Measurements from ENCODE around the gene A3GALT2. TPM values are rescaled to one million over a fixed set of nuclear protein-coding genes. Genes with fewer than 3 reads are reported as not detected.

Gene A3GALT2
- polyA plus RNA-seq, 3 donors, result not detected

DNA sequence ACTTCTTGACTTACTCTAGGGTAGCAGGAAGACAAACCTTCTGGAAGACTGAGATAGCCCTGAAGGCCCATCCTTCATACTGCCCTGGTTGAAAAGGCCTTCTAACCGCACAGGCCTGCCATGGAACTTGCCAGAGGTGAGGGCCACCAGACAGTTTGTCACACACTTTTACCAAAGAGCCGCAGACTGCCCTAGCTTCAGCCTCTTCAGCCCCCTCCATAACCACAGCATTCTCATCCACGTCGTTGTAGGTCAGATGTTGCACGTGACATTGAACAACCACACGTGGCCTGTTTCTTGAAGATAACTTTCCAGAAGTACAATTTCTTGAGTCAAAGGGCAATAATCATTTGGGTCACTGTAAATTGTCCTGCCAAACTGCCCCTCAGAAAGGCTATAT is 45.7 kb downstream of the A3GALT2 start:
- no peak for DNase-seq (ENCODE audit: low read depth in 3 of 3, low spot score in 2 of 3)

DNA sequence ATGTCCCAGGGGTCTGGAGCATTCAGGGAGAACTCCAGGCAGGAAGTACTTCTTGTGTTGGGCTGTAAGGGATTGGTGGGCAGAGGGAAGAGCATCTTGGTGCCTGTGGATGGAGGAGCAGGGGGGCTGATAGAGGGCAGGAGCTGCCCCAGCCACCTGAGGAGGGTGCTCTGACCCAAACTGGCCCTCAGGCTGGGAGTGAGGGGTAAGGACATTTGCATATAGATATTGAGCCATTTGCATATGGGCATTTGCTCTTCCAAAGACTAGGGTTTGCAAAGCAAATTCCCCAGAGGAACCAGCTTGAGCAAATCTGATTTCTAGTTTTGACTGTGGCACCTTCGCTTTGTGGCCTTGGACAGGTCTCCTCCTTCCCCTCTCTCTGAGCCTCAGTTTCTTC is 46.5 kb downstream of the A3GALT2 start:
- DNase-seq (ENCODE audit: low read depth in 3 of 3, low spot score in 2 of 3), result no peak

DNA sequence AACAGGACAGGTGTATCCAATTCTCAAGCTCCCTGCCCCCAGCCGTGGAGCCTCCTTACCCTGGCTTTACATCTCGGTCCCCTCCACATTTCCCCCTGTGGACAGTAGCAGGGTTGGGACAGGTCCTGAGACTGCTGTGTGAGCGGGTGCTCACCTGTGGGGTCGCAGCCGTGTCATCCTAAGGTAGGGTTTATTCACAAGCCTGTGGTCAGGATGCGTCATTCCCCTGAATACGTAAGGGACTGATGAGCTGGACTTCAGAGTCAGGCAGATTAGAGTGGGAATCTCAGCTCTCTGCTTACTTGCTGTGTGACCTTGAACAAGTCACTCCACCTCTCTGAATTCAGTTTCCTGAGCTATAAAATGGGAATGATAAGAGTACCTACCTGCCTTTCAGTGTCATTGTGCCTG is 46.9 kb downstream of the A3GALT2 start:
- no peak for DNase-seq (ENCODE audit: low read depth in 3 of 3, low spot score in 2 of 3)

GRCh38 chr1:33273406-33273805 is 47.5 kb downstream of the A3GALT2 start:
- DNase-seq (ENCODE audit: low read depth in 3 of 3, low spot score in 2 of 3), result no peak

DNA sequence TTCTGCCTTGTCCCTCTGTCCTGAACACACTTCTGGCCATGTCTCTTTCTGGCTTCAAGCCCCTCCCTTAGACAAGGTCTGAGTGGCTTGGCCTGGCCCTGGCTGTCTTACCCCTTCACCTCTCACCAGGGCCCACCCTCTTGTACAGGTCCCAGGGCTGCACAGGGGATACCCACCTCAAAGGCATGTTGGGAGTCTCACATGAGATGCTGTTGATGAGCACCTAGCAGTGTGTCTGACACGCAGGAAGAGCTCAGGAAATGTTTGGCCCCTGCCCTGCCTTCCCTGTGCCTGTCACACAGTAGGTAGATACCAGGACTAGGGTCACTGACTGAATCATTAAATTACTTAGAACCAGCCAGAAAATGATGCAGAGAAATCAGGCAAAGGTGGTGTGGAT is 48.0 kb downstream of the A3GALT2 start:
- no peak for DNase-seq (ENCODE audit: low read depth in 3 of 3, low spot score in 2 of 3)

- no peak for DNase-seq (ENCODE audit: low read depth in 3 of 3, low spot score in 2 of 3)
These were observed 48.4 kb downstream of the A3GALT2 start for GRCh38 chr1:33272509-33272908.

DNA sequence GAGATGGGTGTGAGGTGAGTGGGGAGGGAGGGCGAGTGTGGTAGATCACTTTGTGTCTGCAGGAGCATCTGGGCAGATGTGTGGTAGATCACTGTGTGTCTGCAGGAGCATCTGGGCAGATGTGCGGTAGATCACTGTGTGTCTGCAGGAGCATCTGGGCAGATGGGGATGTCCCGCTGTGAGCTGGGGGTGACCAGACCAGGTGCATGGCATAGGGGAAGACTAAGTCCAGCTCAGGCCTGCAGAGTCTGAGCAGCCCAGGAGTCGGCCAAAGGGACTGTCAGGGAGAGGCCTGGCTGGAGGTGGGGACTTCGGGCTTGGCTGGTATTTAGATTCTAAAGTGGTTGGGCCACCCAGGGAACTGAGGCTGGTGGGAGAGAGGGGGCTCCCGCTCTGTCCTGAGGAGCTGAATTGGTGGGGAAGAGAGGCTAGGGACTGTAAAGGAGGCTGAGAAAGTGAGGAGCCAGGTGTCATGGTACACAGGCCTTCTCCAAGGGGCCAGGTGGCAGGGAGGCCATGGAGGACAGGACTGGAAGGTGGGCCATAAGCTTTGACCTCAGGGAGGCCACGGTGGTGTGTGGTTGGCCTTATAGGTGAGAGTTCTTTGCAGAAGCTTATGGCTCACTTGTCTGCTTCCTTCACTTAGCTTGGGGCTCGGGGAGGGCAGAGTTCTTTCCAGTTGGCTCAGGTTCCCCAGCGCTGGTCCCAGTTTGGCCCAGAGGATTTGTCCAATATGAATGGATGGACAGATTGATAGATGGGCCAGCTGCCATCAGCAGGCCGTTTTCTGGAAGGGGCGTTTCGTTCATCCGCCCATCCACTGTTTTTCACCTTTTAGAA is 49.0 kb downstream of the A3GALT2 start:
- no peak for DNase-seq (ENCODE audit: low read depth in 3 of 3, low spot score in 2 of 3)

- no peak for DNase-seq (ENCODE audit: low read depth in 3 of 3, low spot score in 2 of 3)
These were observed 50.0 kb downstream of the A3GALT2 start for GRCh38 chr1:33270808-33271465.

- DNase-seq (ENCODE audit: low read depth in 3 of 3, low spot score in 2 of 3), result no peak
These were observed 50.5 kb downstream of the A3GALT2 start for GRCh38 chr1:33270379-33270778.

DNA sequence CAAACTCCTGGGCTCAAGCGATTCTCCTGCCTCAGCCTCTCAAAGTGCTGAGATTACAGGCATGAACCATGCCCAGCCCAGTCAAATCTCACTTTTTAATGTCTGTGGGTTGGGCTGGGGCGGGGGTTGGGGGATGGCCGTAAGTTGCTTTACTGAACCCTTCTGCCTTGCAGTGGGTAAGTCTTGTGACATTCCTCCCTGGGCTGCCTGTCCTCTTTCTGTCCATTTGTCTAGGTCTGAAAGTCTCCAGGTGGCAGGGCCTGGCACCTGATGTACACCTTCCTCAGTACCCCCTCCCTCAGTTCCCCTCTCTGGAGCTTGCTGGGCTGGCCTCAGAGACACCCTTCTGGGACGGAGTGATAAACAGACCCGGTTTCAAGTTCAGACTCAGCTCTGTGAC is 51.3 kb downstream of the A3GALT2 start:
- no peak for DNase-seq (ENCODE audit: low read depth in 3 of 3, low spot score in 2 of 3)

DNA sequence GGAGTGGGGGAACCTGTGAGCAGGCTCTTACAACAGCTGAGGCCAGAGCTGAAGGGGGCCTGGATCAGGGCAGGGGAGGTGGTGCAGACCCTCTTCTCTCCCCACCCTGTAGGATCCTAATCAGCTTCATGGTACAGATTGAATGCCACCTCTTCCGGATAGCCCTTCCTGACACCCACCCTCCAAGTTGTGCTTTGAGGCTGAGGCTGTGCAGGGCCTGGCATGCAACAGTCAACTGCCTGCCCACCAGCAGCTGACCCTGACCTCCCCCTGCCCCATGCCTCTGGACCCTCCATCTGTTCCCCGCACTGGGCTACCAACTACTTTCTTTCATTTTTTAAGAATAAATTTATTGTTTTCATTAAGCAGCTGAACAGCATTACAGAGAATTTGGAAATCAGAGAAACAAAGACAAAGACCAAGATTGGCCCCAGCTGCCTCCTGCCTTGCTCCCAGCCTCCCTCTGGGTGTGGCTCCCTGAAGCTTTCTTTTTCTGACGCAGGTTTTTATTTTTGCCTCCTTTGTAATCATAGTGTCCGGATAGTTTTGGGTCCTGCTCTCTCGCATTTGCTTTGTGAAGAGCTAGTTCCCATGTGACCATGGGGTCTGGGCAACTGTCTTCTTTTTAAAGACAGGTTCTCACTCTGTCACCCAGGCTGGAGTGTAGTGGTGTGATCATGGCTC is 51.8 kb downstream of the A3GALT2 start:
- DNase-seq (ENCODE audit: low read depth in 3 of 3, low spot score in 2 of 3), result no peak

GRCh38 chr1:33268457-33268856 is 52.4 kb downstream of the A3GALT2 start:
- DNase-seq (ENCODE audit: low read depth in 3 of 3, low spot score in 2 of 3), result no peak

- no peak for DNase-seq (ENCODE audit: low read depth in 3 of 3, low spot score in 2 of 3)
These were observed 53.3 kb downstream of the A3GALT2 start for GRCh38 chr1:33267468-33268205.

DNA sequence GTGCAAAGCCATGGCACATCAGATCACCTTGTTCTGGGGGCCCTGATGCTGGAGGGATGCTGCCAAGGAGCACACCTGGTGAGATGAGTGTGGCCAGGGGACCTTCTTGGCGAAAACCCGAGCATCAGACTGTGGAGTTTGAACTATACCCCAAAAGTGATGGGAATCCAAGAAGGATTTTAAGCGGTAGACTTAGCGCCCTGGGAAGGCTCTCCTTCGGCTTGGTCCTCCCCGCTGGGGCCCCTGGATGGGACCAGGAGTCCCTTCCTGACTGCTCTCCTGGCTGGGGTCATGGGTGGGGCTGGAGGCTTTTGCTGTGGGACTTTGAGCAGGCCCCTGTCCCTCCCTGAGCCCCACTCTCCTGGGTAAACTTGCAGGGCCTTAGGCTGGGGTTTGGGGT is 54.1 kb downstream of the A3GALT2 start:
- DNase-seq (ENCODE audit: low read depth in 3 of 3, low spot score in 2 of 3), result no peak

GRCh38 chr1:33265780-33266605 is 54.9 kb downstream of the A3GALT2 start:
- DNase-seq (ENCODE audit: low read depth in 3 of 3, low spot score in 2 of 3), result no peak

- DNase-seq (ENCODE audit: low read depth in 3 of 3, low spot score in 2 of 3), result no peak
These were observed 56.9 kb downstream of the A3GALT2 start for GRCh38 chr1:33263890-33264504.

- no peak for DNase-seq (ENCODE audit: low read depth in 3 of 3, low spot score in 2 of 3)
These were observed 59.6 kb downstream of the A3GALT2 start for GRCh38 chr1:33261344-33261743.

DNA sequence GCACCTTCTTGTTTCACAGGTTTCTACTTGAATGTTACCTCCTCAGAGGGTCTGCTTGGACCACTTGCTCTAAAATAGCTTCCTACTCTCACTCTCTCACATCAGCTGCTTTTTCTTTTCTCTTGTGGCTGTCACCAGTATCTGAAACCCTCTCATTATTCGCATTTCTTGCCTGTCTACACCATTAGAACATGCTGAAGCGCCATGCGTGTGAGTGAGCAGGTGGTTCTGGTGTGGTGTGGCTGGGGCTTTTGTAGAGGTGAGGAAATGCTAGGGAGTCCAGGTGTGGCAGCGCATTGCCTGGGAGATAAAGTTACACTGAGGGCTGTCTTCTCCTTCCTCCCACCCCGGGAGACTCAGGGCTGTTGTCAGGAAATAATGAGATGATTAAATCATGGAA is 60.5 kb downstream of the A3GALT2 start:
- DNase-seq (ENCODE audit: low read depth in 3 of 3, low spot score in 2 of 3), result no peak

GRCh38 chr1:33259879-33260278 is 61.0 kb downstream of the A3GALT2 start:
- no peak for DNase-seq (ENCODE audit: low read depth in 3 of 3, low spot score in 2 of 3)

DNA sequence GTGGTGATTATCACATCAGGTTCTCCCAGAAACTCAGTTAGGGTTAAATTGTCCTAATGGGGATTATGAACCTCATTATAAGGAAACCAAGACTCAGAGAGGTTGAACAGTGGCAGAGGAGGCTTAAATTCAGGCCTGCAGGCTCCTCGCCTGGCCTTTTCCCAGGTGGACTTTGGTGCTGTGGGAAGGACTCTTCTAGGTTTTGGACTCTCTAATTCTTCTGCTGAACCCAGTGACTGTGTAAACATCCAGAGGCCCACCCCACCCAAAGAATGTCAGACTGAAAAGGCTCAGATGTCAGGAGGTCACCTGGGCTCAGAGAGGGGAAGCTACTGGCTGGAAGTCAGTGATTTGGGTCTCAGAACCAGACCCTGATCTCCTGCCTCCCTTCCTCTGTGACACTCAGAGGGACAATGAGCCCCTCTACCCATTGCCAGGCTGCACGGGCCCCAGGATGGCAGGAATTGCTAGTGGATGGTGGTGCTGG is 62.1 kb downstream of the A3GALT2 start:
- no peak for DNase-seq (ENCODE audit: low read depth in 3 of 3, low spot score in 2 of 3)

Data from right renal cortex interstitium (tissue), 3 donors.